CD8-positive, alpha-beta memory T cell (primary cell): Measurements from ENCODE around the gene RNU6-7. TPM values are rescaled to one million over a fixed set of nuclear protein-coding genes. Genes with fewer than 3 reads are reported as not detected.

ENCODE experiments used
- CTCF ChIA-PET: fragments of 350-600 bp; sonication (Branson Sonifier 250); formaldehyde crosslinking; loops from one replicate; lab custom pipeline; 2021; ENCODE audit warnings: antibody characterized with exemption; lab: Charles Lee
- POLR2A ChIA-PET: fragments of 350-600 bp; sonication (Branson Sonifier 250); formaldehyde crosslinking; loops from one replicate; lab custom pipeline; 2021; ENCODE audit warnings: antibody characterized with exemption; lab: Charles Lee
- DNase-seq, 5 donors: peaks; one replicate each; pipeline versions ENCODE4 v3.0.0 to v3.0.0-alpha.2; 2020 to 2022; ENCODE audit warnings: mixed read lengths in 1 of 5
- H3K27ac ChIP-seq: one replicate; pipeline ENCODE4 v1.7.0; 2013; ENCODE audit warnings: low read depth, mild to moderate bottlenecking, low read length, moderate library complexity
- H3K27me3 ChIP-seq: 2 replicates; pipeline ENCODE4 v1.7.0; 2013; ENCODE audit warnings: low read length, mild to moderate bottlenecking; ENCODE audit not compliant: insufficient read depth, poor library complexity, severe bottlenecking
- H3K36me3 ChIP-seq: 2 replicates; pipeline ENCODE4 v1.7.0; 2013; ENCODE audit warnings: mild to moderate bottlenecking, low read length, moderate library complexity; ENCODE audit not compliant: insufficient read depth
- H3K4me1 ChIP-seq: 2 replicates; pipeline ENCODE4 v1.7.0; 2013; ENCODE audit warnings: mild to moderate bottlenecking, low read length, moderate library complexity; ENCODE audit not compliant: insufficient read depth
- H3K4me3 ChIP-seq: 2 replicates; pipeline ENCODE4 v1.7.0; 2013; ENCODE audit warnings: mild to moderate bottlenecking, low read length
- H3K9me3 ChIP-seq: 2 replicates; pipeline ENCODE4 v1.7.0; 2013; ENCODE audit warnings: mild to moderate bottlenecking, low read length
- H3K27ac Mint-ChIP-seq, 8 donors: one replicate each; pipeline ENCODE4 v1.8.0; 2020 to 2021; ENCODE audit warnings: mixed read lengths in 8 of 8, mild to moderate bottlenecking in 6 of 8, inconsistent platforms in 3 of 8, moderate library complexity in 3 of 8
- H3K27me3 Mint-ChIP-seq, 2 donors: one replicate each; pipeline ENCODE4 v1.8.0; 2020 to 2021; ENCODE audit warnings: mixed read lengths in 2 of 2, mild to moderate bottlenecking in 1 of 2, moderate library complexity in 1 of 2
- H3K36me3 Mint-ChIP-seq, 3 donors: one replicate each; pipeline ENCODE4 v1.8.0; 2020 to 2021; ENCODE audit warnings: mixed read lengths in 3 of 3, inconsistent platforms in 1 of 3, mild to moderate bottlenecking in 1 of 3
- H3K4me1 Mint-ChIP-seq, 3 donors: one replicate each; pipeline ENCODE4 v1.8.0; 2020 to 2021; ENCODE audit warnings: mixed read lengths in 3 of 3, inconsistent platforms in 1 of 3, mild to moderate bottlenecking in 1 of 3
- H3K4me3 Mint-ChIP-seq, 7 donors: one replicate each; pipeline ENCODE4 v1.8.0; 2020 to 2021; ENCODE audit warnings: mixed read lengths in 7 of 7, mild to moderate bottlenecking in 6 of 7, moderate library complexity in 4 of 7, inconsistent platforms in 2 of 7
- H3K9me3 Mint-ChIP-seq, 5 donors: one replicate each; pipeline ENCODE4 v1.8.0; 2020 to 2022; ENCODE audit warnings: mixed read lengths in 5 of 5, mild to moderate bottlenecking in 3 of 5, moderate library complexity in 2 of 5, inconsistent platforms in 1 of 5
- polyA plus RNA-seq: library from polyadenylated mRNA; unstranded; fragments of 300-500 nt; fragmentation: Illumina TruSeq; gene quantifications from one replicate; pipeline ENCODE4 v1.2.3, GENCODE V29; 2021
- total RNA-seq, 2 experiments: library from RNA; stranded (reverse); gene quantifications; one replicate each; pipeline ENCODE4 v1.2.3, GENCODE V29; 2021

Gene RNU6-7
- total and polyA plus RNA-seq, 3 experiments from 2014 or later, result not detected

DNA sequence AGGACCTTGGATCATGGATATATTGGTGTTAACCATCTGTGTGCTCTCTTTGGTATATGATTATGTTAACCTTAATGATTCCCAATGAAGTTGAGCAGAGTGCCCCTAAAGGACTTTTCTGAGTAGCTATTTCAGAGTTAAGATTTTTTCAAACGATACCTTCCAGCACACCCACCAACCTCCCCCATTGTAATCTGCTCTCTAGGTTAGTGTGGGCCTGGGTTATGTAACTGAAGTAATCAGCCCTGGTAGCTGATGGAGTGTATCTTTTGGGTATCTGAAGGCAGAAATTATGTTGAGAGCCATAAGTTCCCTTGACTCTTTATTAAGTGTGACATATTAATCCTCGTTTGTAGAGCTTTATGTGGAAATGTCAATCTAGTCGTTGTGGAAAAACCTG, 48.8 kb downstream of the RNU6-7 start:
- peaks cover 0 to 6% of the 10 kb centered on the region in 2 donors for H3K27me3 Mint-ChIP-seq
- Histone ChIP-seq H3K4me3 (no peak overlapping the region), H3K4me1 (no peaks in the 10 kb centered on the region), H3K36me3 (no peaks in the 10 kb centered on the region), H3K27ac (no peak overlapping the region), H3K27me3 (no peaks in the 10 kb centered on the region), H3K9me3 (no peaks in the 10 kb centered on the region)
- CTCF ChIA-PET, result interaction anchor here (0.9 to 6.0 kb wide), 10 partner anchors 15 to 867 kb away, joined by 3 to 75 read pairs (median 6); partner anchors contain the start of gene ARHGAP5
- DNase-seq, result no peak
- H3K36me3 Mint-ChIP-seq, result no peaks in the 10 kb centered on the region
- H3K9me3 Mint-ChIP-seq, result no peaks in the 10 kb centered on the region
- H3K4me1 Mint-ChIP-seq, result no peaks in the 10 kb centered on the region
- no peak overlapping the region for H3K4me3 Mint-ChIP-seq
- peak overlapping the region in 1 of 8 donors; percentile 17 for H3K27ac Mint-ChIP-seq
- POLR2A ChIA-PET, result no interaction called here

DNA sequence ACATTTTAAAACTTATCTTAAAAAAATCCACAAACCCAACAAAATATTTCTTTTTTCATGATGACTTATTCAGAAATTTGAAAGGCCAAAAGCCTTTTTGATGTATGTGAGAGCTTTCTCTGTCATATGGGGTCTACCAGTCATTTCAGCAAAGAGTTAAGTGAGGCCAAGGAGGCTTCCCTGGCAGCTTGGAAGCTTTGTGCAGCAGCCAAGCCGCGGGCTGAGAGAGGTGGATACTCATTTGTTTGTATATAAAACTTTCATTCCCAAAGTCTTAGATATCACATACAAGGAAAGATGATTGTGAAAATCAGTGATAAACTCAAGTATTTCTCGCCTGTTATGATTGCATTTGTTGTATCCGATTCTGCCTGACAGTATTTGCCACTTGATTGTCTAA, 49.7 kb downstream of the RNU6-7 start:
- H3K27me3 Mint-ChIP-seq, result peaks cover 0 to 6% of the 10 kb centered on the region in 2 donors
- H3K4me1 ChIP-seq, result no peaks in the 10 kb centered on the region
- no peaks in the 10 kb centered on the region for H3K9me3 Mint-ChIP-seq
- H3K4me3 Mint-ChIP-seq, result no peak overlapping the region
- H3K9me3 ChIP-seq, result no peaks in the 10 kb centered on the region
- DNase-seq, result no peak
- no peak overlapping the region for H3K4me3 ChIP-seq
- H3K27ac ChIP-seq, result no peak overlapping the region
- H3K36me3 Mint-ChIP-seq, result no peaks in the 10 kb centered on the region
- ChIA-PET POLR2A (interaction anchor here (1.2 kb wide), 1 partner anchor 175 kb away, joined by 3 read pairs; no protein-coding TSS in a partner anchor), CTCF (interaction anchor here (0.8 to 6.0 kb wide), 12 partner anchors 14 to 867 kb away, joined by 3 to 75 read pairs (median 5); partner anchors contain the start of gene ARHGAP5)
- no peak overlapping the region for H3K27ac Mint-ChIP-seq
- no peaks in the 10 kb centered on the region for H3K4me1 Mint-ChIP-seq
- H3K27me3 ChIP-seq, result no peaks in the 10 kb centered on the region
- H3K36me3 ChIP-seq, result no peaks in the 10 kb centered on the region

Other genes with a start within 250 kb of the RNU6-7 start
- gene ARHGAP5, start 124.7 kb upstream of the RNU6-7 start, total RNA-seq, result 10 to 100 TPM; 37.9 to 38.2 TPM
- gene ARHGAP5, start 124.7 kb upstream of the RNU6-7 start, polyA plus RNA-seq, result 15.9 TPM
- gene RNU6-8, start 1.2 kb downstream of the RNU6-7 start, total RNA-seq, result not detected
- gene RNU6-8, start 1.2 kb downstream of the RNU6-7 start, polyA plus RNA-seq, result not detected
- 1 to 10 TPM; 1.4 to 1.5 TPM for gene AKAP6, start 127.3 kb downstream of the RNU6-7 start, total RNA-seq
- gene AKAP6, start 127.3 kb downstream of the RNU6-7 start, polyA plus RNA-seq, result 0.49 TPM